PC-9 (cell line): Measurements from ENCODE around the gene PGD. TPM values are rescaled to one million over a fixed set of nuclear protein-coding genes. Genes with fewer than 3 reads are reported as not detected.

Source experiments
- BruUV-seq: library from RNA; stranded (reverse); fragments of 400-500 nt; replicated peaks from 2 replicates; lab custom pipeline; 2021; lab: Mats Ljungman, UMichigan
- CTCF ChIA-PET: fragments of 300-600 bp; sonication (Branson Sonifier 250); formaldehyde crosslinking; loops from one replicate; lab custom pipeline; 2022; ENCODE audit warnings: antibody characterized with exemption; lab: Charles Lee
- POLR2A ChIA-PET: fragments of 300-600 bp; sonication (Branson Sonifier 250); formaldehyde crosslinking; loops from one replicate; lab custom pipeline; 2022; ENCODE audit warnings: antibody characterized with exemption; ENCODE audit not compliant: unreplicated experiment; lab: Charles Lee
- DNase-seq, 2 experiments: peaks; one replicate each; pipeline versions ENCODE4 v3.0.0 to v3.0.0-alpha.2; 2015 to 2022; ENCODE audit warnings: mixed read lengths in 1 of 2
- H2AFZ ChIP-seq: fragments of 200-600 bp; sonication (generic); 2 replicates; pipeline ENCODE4 v1.8.1; 2017; ENCODE audit warnings: antibody characterized with exemption
- H3F3A ChIP-seq: fragments of 200-600 bp; sonication (generic); 2 replicates; pipeline ENCODE4 v1.8.1; 2017; ENCODE audit warnings: antibody characterized with exemption, mild to moderate bottlenecking, low read depth; ENCODE audit not compliant: insufficient read depth
- H3K27ac ChIP-seq: fragments of 200-600 bp; sonication (generic); 2 replicates; pipeline ENCODE4 v1.6.1; 2016; ENCODE audit warnings: mixed run types
- H3K27me3 ChIP-seq: fragments of 200-600 bp; sonication (generic); 2 replicates; pipeline ENCODE4 v1.6.1; 2016; ENCODE audit warnings: low read depth, mixed run types; ENCODE audit not compliant: insufficient read depth
- H3K36me3 ChIP-seq: fragments of 200-600 bp; sonication (generic); 2 replicates; pipeline ENCODE4 v1.6.1; 2016; ENCODE audit warnings: low read depth, mixed run types
- H3K4me1 ChIP-seq: fragments of 200-600 bp; sonication (generic); replicated peaks from 2 replicates; pipeline ENCODE4 v1.6.1; 2016; ENCODE audit warnings: mixed run types; ENCODE audit not compliant: insufficient read depth
- H3K4me2 ChIP-seq: fragments of 200-600 bp; sonication (generic); 2 replicates; pipeline ENCODE4 v1.6.1; 2017; ENCODE audit warnings: mixed run types
- H3K4me3 ChIP-seq: fragments of 200-600 bp; sonication (generic); 2 replicates; pipeline ENCODE4 v1.6.1; 2016; ENCODE audit warnings: mixed run types
- H3K79me2 ChIP-seq: fragments of 200-600 bp; sonication (generic); 2 replicates; pipeline ENCODE4 v1.6.1; 2017; ENCODE audit warnings: low read depth, mixed run types
- H3K9me2 ChIP-seq: fragments of 200-600 bp; sonication (generic); 2 replicates; pipeline ENCODE4 v1.8.1; 2017; ENCODE audit warnings: mild to moderate bottlenecking; ENCODE audit not compliant: insufficient read depth
- H3K9me3 ChIP-seq: fragments of 200-600 bp; sonication (generic); 2 replicates; pipeline ENCODE4 v1.8.1; 2016; ENCODE audit warnings: low read depth; ENCODE audit not compliant: insufficient read depth
- H4K20me1 ChIP-seq: fragments of 200-600 bp; sonication (generic); 2 replicates; pipeline ENCODE4 v1.8.1; 2017; ENCODE audit not compliant: insufficient read depth
- CTCF ChIP-seq: fragments of 200-600 bp; sonication (generic); conservative IDR thresholded peaks from 2 replicates; pipeline ENCODE4 v1.6.1; 2017; ENCODE audit warnings: mixed run types, antibody characterized with exemption, mild to moderate bottlenecking, moderate library complexity
- EZH2 ChIP-seq: fragments of 200-600 bp; sonication (generic); IDR thresholded peaks from 2 replicates; pipeline ENCODE4 v1.8.0; 2017; ENCODE audit warnings: antibody characterized with exemption, low read depth
- intact Hi-C: fragments of 100-400 bp; cut with micrococcal nuclease; formaldehyde crosslinking; loops from one replicate; pipeline ENCODE4 v1.10.0; 2022; ENCODE audit not compliant: unreplicated experiment
- total RNA-seq: library from RNA; stranded (reverse); gene quantifications from 2 replicates; pipeline ENCODE4 v1.2.3, GENCODE V29; 2021

Gene PGD
- total RNA-seq, 1 experiment from 2014 or later = 526 TPM

- Histone ChIP-seq H3K36me3 (0 out of 2 replicates have a peak, but pooled peaks cover 3% of the 10 kb centered on the region), H3K4me1 (peaks cover 19% of the 10 kb centered on the region), H3K4me3 (no peak overlapping the region), H4K20me1 (no peaks in the 10 kb centered on the region), H3K4me2 (peak overlapping the region; percentile 20), H3F3A (peaks cover 30% of the 10 kb centered on the region), H3K27ac (peak overlapping the region; percentile 78), H3K79me2 (0 out of 2 replicates have a peak, but pooled peaks cover 3% of the 10 kb centered on the region), H3K9me3 (no peaks in the 10 kb centered on the region), H3K27me3 (no peaks in the 10 kb centered on the region), H2AFZ (no peak overlapping the region), H3K9me2 (no peaks in the 10 kb centered on the region)
- peak; percentile 70 to 97 for DNase-seq
- ChIA-PET CTCF (interaction anchor here (0.5 kb wide), 1 partner anchor 483 kb away, joined by 3 read pairs; no protein-coding TSS in a partner anchor), POLR2A (interaction anchor here (0.6 kb wide), 1 partner anchor 44 kb away, joined by 3 read pairs; no protein-coding TSS in a partner anchor)
- TF ChIP-seq CTCF (no peak), EZH2 (no peak)
- intact Hi-C loops = no loop called here
- no TSS peak for BruUV-seq
These were observed 60.3 kb downstream of the PGD start for GRCh38 chr1:10459184-10459583.

- H3K9me3 ChIP-seq = no peaks in the 10 kb centered on the region
- POLR2A ChIA-PET = no interaction called here
- H3K27me3 ChIP-seq = no peaks in the 10 kb centered on the region
- H3F3A ChIP-seq = peaks cover 16% of the 10 kb centered on the region; the same call in 1 of the 2 replicates
- peaks cover 4% of the 10 kb centered on the region; the same call in 1 of the 2 replicates for H4K20me1 ChIP-seq
- no peak overlapping the region for H3K4me3 ChIP-seq
- no peak overlapping the region for H3K4me2 ChIP-seq
- no peak overlapping the region for H3K27ac ChIP-seq
- DNase-seq = no peak
- no peak overlapping the region for H2AFZ ChIP-seq
- no peaks in the 10 kb centered on the region for H3K9me2 ChIP-seq
- BruUV-seq = no TSS peak
- intact Hi-C loops = no loop called here
- H3K4me1 ChIP-seq = no peaks in the 10 kb centered on the region
- H3K79me2 ChIP-seq = peaks cover 13% of the 10 kb centered on the region
- TF ChIP-seq EZH2 (no peak), CTCF (no peak)
- CTCF ChIA-PET = interaction anchor here (0.7 kb wide), 2 partner anchors 37 to 55 kb away, joined by 3 to 4 read pairs; partner anchors contain the start of gene CENPS
- no peaks in the 10 kb centered on the region for H3K36me3 ChIP-seq
These were observed 68.2 kb downstream of the PGD start for GRCh38 chr1:10467078-10467477.

- Histone ChIP-seq H3K9me2 (no peaks in the 10 kb centered on the region), H3K4me1 (no peaks in the 10 kb centered on the region; the same call in 1 of the 2 replicates), H3K9me3 (no peaks in the 10 kb centered on the region), H3K4me2 (no peak overlapping the region), H3K4me3 (no peak overlapping the region), H3K27me3 (no peaks in the 10 kb centered on the region), H3K27ac (no peak overlapping the region), H3K36me3 (no peaks in the 10 kb centered on the region), H4K20me1 (peaks cover 4% of the 10 kb centered on the region; the same call in 1 of the 2 replicates), H3F3A (peaks cover 12% of the 10 kb centered on the region; the same call in 1 of the 2 replicates), H3K79me2 (peaks cover 13% of the 10 kb centered on the region), H2AFZ (no peak overlapping the region)
- BruUV-seq = no TSS peak
- TF ChIP-seq CTCF (no peak), EZH2 (no peak)
- ChIA-PET CTCF (no interaction called here), POLR2A (no interaction called here)
- no peak for DNase-seq
- intact Hi-C loops = no loop called here
These were observed 71.2 kb downstream of the PGD start for GRCh38 chr1:10470043-10470442.

Other genes with a start within 250 kb of the PGD start
- gene KIF1B, start 188.5 kb upstream of the PGD start, total RNA-seq = 20.6 and 22.7 TPM in 2 replicates
- 28.5 and 35.9 TPM in 2 replicates for gene CENPS, start 31.4 kb downstream of the PGD start, total RNA-seq
- 1.4 and 1.6 TPM in 2 replicates for gene CORT, start 51.0 kb downstream of the PGD start, total RNA-seq
- gene DFFA, start 73.5 kb downstream of the PGD start, total RNA-seq = 35.2 and 36.8 TPM in 2 replicates
- 28.3 and 34.7 TPM in 2 replicates for gene PEX14, start 75.9 kb downstream of the PGD start, total RNA-seq